Measurements from ENCODE around the gene TXLNB.

- TF ChIP-seq POLR2AphosphoS5 (IDR thresholded peaks at IDR 0.05) (no peak), CTCF (IDR thresholded peaks at IDR 0.05) (no peak)
Measured at GRCh38 chr6:139278190-139278589, 13.6 kb downstream of the TXLNB start.

Measured in prostate gland (tissue), 2 donors.